Activated CD4-positive, alpha-beta T cell treated with anti-CD3 and anti-CD28 coated beads, Interleukin-2, amount 50 U/mL, for 4 hours (primary cell): Measurements from ENCODE around the gene PPIL4.

ENCODE experiments used
- DNase-seq, 2 experiments: peaks; one replicate each; pipeline ENCODE4 v3.0.0-alpha.2; 2020

Gene PPIL4

GRCh38 chr6:149545754-149546471 is at the start of gene PPIL4:
Gene PPIL4 (minus strand): TSS chr6:149546043. CDS start chr6:149546005, 38 bp downstream.
- DNase-seq: peak; percentile 93 to 95

GRCh38 chr6:149593408-149593807 is 47.6 kb upstream of the PPIL4 start:
- no peak for DNase-seq

- DNase-seq: no peak
Measured at GRCh38 chr6:149592983-149593382, 47.1 kb upstream of the PPIL4 start.

- DNase-seq: no peak
Measured at GRCh38 chr6:149586149-149586548, 40.3 kb upstream of the PPIL4 start.

- DNase-seq: no peak
Measured at GRCh38 chr6:149581349-149581748, 35.5 kb upstream of the PPIL4 start.

- DNase-seq: no peak
Measured at GRCh38 chr6:149580880-149581279, 35.0 kb upstream of the PPIL4 start.

- no peak for DNase-seq
Measured at GRCh38 chr6:149567945-149568585, 22.2 kb upstream of the PPIL4 start.

GRCh38 chr6:149567194-149567586 is 21.3 kb upstream of the PPIL4 start:
- DNase-seq: no peak

GRCh38 chr6:149566410-149567193 is 20.8 kb upstream of the PPIL4 start:
- DNase-seq: peak; percentile 55 to 62

- DNase-seq: peak; percentile 90 to 92
Measured at GRCh38 chr6:149565527-149566409, 19.9 kb upstream of the PPIL4 start, which contains the start of gene GINM1. Gene GINM1 (plus strand): TSS chr6:149566375. CDS start chr6:149566415, 40 bp downstream.

GRCh38 chr6:149563928-149564325 is 18.1 kb upstream of the PPIL4 start:
- DNase-seq: no peak

GRCh38 chr6:149563203-149563927 is 17.5 kb upstream of the PPIL4 start:
- DNase-seq: no peak

GRCh38 chr6:149560736-149561135 is 14.9 kb upstream of the PPIL4 start:
- no peak for DNase-seq

GRCh38 chr6:149559389-149559788 is 13.5 kb upstream of the PPIL4 start:
- DNase-seq: no peak

GRCh38 chr6:149558029-149558428 is 12.2 kb upstream of the PPIL4 start:
- no peak for DNase-seq

- DNase-seq: no peak
Measured at GRCh38 chr6:149551920-149552319, 6.1 kb upstream of the PPIL4 start.

GRCh38 chr6:149545258-149545753 is 537 bp downstream of the PPIL4 start:
- DNase-seq: peak; percentile 60 to 61

- DNase-seq: no peak
Measured at GRCh38 chr6:149544646-149545257, 1.1 kb downstream of the PPIL4 start.

GRCh38 chr6:149541139-149541538 is 4.7 kb downstream of the PPIL4 start:
- DNase-seq: no peak

- DNase-seq: no peak
Measured at GRCh38 chr6:149534742-149535141, 11.1 kb downstream of the PPIL4 start.

- DNase-seq: no peak
Measured at GRCh38 chr6:149529650-149530049, 16.2 kb downstream of the PPIL4 start.
